ENCODE data around the gene PEX13. TPM values are rescaled to one million over a fixed set of nuclear protein-coding genes. Genes with fewer than 3 reads are reported as not detected.
"Not testable (repeated sequence)": the region's sequence is repeated elsewhere in the genome, so short reads cannot be mapped to it uniquely, and the experiment has no call there.

PEX13 gene
- total RNA-seq, 1 donor from 2014 or later = 31.3 TPM

- DNase-seq (ENCODE audit: low spot score in 2 of 2, unreplicated experiment in 2 of 2) = no peak
- Mint-ChIP-seq H3K4me1 (no peaks in the 10 kb centered on the region), H3K27ac (no peak overlapping the region), H3K27me3 (ENCODE audit: low read depth) (no peaks in the 10 kb centered on the region), H3K4me3 (no peak overlapping the region), H3K9me3 (no peaks in the 10 kb centered on the region), H3K36me3 (no peaks in the 10 kb centered on the region)
- peak; percentile 66 for TF ChIP-seq CTCF (IDR thresholded peaks at IDR 0.05; ENCODE audit: unreplicated experiment)
Measured at GRCh38 chr2:60998628-60999545, 18.6 kb upstream of the PEX13 start.

- H3K36me3 Mint-ChIP-seq = peaks cover 2% of the 10 kb centered on the region
- H3K27me3 Mint-ChIP-seq (ENCODE audit: low read depth) = no peaks in the 10 kb centered on the region
- H3K27ac Mint-ChIP-seq = no peak overlapping the region
Measured at GRCh38 chr2:61005736-61006135, 11.8 kb upstream of the PEX13 start.

GRCh38 chr2:61006486-61007105 lies 10.9 kb upstream of the PEX13 start:
- no peaks in the 10 kb centered on the region for H3K9me3 Mint-ChIP-seq
- TF ChIP-seq CTCF (IDR thresholded peaks at IDR 0.05; ENCODE audit: unreplicated experiment) = no peak
- no peak overlapping the region for H3K4me3 Mint-ChIP-seq
- H3K36me3 Mint-ChIP-seq = peaks cover 2% of the 10 kb centered on the region
- H3K4me1 Mint-ChIP-seq = no peaks in the 10 kb centered on the region
- no peaks in the 10 kb centered on the region for H3K27me3 Mint-ChIP-seq (ENCODE audit: low read depth)
- no peak for DNase-seq (ENCODE audit: low spot score in 2 of 2, unreplicated experiment in 2 of 2)
- H3K27ac Mint-ChIP-seq = no peak overlapping the region

More at GRCh38 chr2:61005736-61006135, 11.8 kb upstream of the PEX13 start:
- Mint-ChIP-seq H3K4me1 (no peaks in the 10 kb centered on the region), H3K9me3 (no peaks in the 10 kb centered on the region), H3K4me3 (no peak overlapping the region)
- no peak for TF ChIP-seq CTCF (IDR thresholded peaks at IDR 0.05; ENCODE audit: unreplicated experiment)
- DNase-seq (ENCODE audit: low spot score in 2 of 2, unreplicated experiment in 2 of 2) = no peak

GRCh38 chr2:61009355-61009754 lies 8.2 kb upstream of the PEX13 start:
- Mint-ChIP-seq H3K4me1 (no peaks in the 10 kb centered on the region), H3K9me3 (no peaks in the 10 kb centered on the region), H3K27ac (no peak overlapping the region), H3K36me3 (peaks cover 2% of the 10 kb centered on the region), H3K4me3 (no peak overlapping the region), H3K27me3 (ENCODE audit: low read depth) (no peaks in the 10 kb centered on the region)
- no peak for DNase-seq (ENCODE audit: low spot score in 2 of 2, unreplicated experiment in 2 of 2)
- no peak for TF ChIP-seq CTCF (IDR thresholded peaks at IDR 0.05; ENCODE audit: unreplicated experiment)

GRCh38 chr2:61011678-61012077 lies 5.8 kb upstream of the PEX13 start:
- H3K9me3 Mint-ChIP-seq = no peaks in the 10 kb centered on the region
- DNase-seq (ENCODE audit: low spot score in 2 of 2, unreplicated experiment in 2 of 2) = no peak
- H3K36me3 Mint-ChIP-seq = peaks cover 2% of the 10 kb centered on the region
- H3K27me3 Mint-ChIP-seq (ENCODE audit: low read depth) = no peaks in the 10 kb centered on the region
- H3K4me1 Mint-ChIP-seq = peaks cover 9% of the 10 kb centered on the region
- H3K4me3 Mint-ChIP-seq = no peak overlapping the region
- H3K27ac Mint-ChIP-seq = no peak overlapping the region
- no peak for TF ChIP-seq CTCF (IDR thresholded peaks at IDR 0.05; ENCODE audit: unreplicated experiment)

GRCh38 chr2:61012303-61012702 lies 5.2 kb upstream of the PEX13 start:
- not testable (repeated sequence) for H3K9me3 Mint-ChIP-seq; DNase-seq (ENCODE audit: low spot score in 2 of 2, unreplicated experiment in 2 of 2); H3K27me3 Mint-ChIP-seq (ENCODE audit: low read depth); H3K27ac Mint-ChIP-seq; H3K36me3 Mint-ChIP-seq; H3K4me3 Mint-ChIP-seq; H3K4me1 Mint-ChIP-seq
